ENCODE measurements around the gene ARF4.

GRCh38 chr3:57559526-57559925 lies 37.6 kb downstream of the ARF4 start:
- TF ChIP-seq EZH2 (optimal IDR thresholded peaks at IDR 0.05; ENCODE audit: low read depth, low read length), result no peak
- TF ChIP-seq, protein P1, sequence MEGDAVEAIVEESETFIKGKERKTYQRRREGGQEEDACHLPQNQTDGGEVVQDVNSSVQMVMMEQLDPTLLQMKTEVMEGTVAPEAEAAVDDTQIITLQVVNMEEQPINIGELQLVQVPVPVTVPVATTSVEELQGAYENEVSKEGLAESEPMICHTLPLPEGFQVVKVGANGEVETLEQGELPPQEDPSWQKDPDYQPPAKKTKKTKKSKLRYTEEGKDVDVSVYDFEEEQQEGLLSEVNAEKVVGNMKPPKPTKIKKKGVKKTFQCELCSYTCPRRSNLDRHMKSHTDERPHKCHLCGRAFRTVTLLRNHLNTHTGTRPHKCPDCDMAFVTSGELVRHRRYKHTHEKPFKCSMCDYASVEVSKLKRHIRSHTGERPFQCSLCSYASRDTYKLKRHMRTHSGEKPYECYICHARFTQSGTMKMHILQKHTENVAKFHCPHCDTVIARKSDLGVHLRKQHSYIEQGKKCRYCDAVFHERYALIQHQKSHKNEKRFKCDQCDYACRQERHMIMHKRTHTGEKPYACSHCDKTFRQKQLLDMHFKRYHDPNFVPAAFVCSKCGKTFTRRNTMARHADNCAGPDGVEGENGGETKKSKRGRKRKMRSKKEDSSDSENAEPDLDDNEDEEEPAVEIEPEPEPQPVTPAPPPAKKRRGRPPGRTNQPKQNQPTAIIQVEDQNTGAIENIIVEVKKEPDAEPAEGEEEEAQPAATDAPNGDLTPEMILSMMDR (IDR thresholded peaks at IDR 0.05; ENCODE audit: low read length), result no peak
